ENCODE results near the gene SLC5A12.

Gene SLC5A12

GRCh38 chr11:26761361-26761809 is 39.5 kb upstream of the SLC5A12 start:
- TF ChIP-seq, protein P1, sequence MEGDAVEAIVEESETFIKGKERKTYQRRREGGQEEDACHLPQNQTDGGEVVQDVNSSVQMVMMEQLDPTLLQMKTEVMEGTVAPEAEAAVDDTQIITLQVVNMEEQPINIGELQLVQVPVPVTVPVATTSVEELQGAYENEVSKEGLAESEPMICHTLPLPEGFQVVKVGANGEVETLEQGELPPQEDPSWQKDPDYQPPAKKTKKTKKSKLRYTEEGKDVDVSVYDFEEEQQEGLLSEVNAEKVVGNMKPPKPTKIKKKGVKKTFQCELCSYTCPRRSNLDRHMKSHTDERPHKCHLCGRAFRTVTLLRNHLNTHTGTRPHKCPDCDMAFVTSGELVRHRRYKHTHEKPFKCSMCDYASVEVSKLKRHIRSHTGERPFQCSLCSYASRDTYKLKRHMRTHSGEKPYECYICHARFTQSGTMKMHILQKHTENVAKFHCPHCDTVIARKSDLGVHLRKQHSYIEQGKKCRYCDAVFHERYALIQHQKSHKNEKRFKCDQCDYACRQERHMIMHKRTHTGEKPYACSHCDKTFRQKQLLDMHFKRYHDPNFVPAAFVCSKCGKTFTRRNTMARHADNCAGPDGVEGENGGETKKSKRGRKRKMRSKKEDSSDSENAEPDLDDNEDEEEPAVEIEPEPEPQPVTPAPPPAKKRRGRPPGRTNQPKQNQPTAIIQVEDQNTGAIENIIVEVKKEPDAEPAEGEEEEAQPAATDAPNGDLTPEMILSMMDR (IDR thresholded peaks at IDR 0.05), result no peak
- TF ChIP-seq ZFX (IDR thresholded peaks at IDR 0.05; ENCODE audit: borderline replicate concordance), result no peak
- H3K27ac ChIP-seq, result no peak overlapping the region

DNA sequence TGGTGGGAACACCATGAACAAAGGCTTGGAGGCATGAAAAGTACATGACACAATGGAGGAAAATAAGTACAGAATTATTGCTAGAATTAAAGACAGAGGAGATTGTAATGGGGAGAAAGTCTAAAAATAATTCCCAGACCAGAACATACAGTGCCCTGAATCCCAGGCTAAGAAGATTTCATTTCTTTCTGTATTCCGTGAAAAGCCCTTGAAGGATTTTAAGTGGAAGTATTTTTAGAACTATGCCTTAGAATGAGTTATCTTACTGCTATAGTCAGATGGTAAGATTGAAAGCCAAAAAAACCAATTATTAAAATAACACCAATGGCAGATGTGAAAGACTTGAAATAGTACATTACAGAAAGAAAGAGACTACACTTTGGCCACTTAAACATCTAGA is 36.1 kb upstream of the SLC5A12 start:
- TF ChIP-seq ZFX (IDR thresholded peaks at IDR 0.05; ENCODE audit: borderline replicate concordance), result no peak
- TF ChIP-seq, protein P1 (IDR thresholded peaks at IDR 0.05), result no peak

DNA sequence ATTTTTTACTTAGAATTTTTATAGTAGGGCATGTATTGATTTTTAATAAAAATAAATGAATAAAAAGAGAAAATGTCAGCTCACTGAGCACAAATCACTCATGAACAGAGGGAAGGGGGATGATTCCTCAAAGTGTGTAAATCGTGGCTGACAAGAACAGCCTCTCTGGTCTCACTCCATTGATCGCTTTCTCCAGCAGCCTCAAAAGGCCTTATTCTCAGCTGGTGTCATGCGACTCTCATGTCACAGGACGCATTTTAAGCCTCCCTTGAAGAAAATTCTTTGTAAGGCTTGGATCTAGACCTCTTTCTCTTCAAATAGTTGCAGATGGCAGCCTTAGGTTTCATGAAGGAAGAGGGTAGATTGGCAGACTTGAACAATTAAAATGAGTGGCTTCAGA is 33.9 kb upstream of the SLC5A12 start:
- H3K27ac ChIP-seq, result no peak overlapping the region
- no peak for TF ChIP-seq ZFX (IDR thresholded peaks at IDR 0.05; ENCODE audit: borderline replicate concordance)
- TF ChIP-seq, protein P1 (IDR thresholded peaks at IDR 0.05), result no peak

More for the DNA sequence above, 36.1 kb upstream of the SLC5A12 start:
- no peak overlapping the region for H3K27ac ChIP-seq

DNA sequence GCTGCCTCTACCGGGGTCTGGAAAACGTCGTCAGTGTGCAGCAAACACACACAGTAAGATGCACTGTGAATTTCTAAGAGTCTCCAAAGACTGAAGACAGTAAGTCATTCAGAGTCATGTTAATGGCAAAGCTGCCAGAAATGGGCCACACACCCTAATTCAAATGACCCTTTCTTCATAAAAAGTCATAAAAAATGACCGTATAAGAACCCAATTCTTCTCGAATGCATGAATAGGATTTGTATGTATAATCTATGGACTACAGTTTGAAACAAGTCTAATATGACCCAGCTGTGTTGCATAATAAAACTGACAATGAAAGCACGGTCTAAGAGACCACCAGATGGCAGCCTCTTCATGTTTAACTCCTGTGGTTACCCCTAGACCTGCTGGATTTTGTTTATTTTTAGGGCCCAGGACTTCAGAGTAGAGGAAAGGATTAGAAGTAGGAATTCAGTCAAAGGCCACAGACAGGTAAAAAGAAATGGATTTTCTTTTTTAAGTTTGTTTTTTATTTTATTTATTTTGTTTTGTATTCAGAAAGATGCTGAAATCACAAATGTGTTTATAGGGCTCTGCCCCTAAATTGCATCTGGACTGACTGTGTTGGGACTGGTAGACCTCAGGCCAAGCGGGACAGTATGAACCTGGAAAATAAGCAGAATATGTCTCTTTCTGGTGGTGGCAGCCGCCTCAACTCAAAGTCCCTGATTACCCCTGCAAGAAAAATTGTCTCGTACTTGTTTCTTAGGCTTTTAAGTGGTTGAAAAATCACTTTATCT is 32.1 kb upstream of the SLC5A12 start:
- no peak overlapping the region for H3K27ac ChIP-seq
- TF ChIP-seq, protein P1 (IDR thresholded peaks at IDR 0.05), result peak; percentile 79
- TF ChIP-seq ZFX (IDR thresholded peaks at IDR 0.05; ENCODE audit: borderline replicate concordance), result no peak

- no peak overlapping the region for H3K27ac ChIP-seq
- TF ChIP-seq ZFX (IDR thresholded peaks at IDR 0.05; ENCODE audit: borderline replicate concordance), result no peak
- TF ChIP-seq, protein P1 (IDR thresholded peaks at IDR 0.05), result no peak
These were observed 28.1 kb upstream of the SLC5A12 start for GRCh38 chr11:26749927-26750326.

- H3K27ac ChIP-seq, result no peak overlapping the region
These were observed 21.8 kb upstream of the SLC5A12 start for GRCh38 chr11:26743622-26744021.

GRCh38 chr11:26742966-26743365 is 21.1 kb upstream of the SLC5A12 start:
- H3K27ac ChIP-seq, result no peak overlapping the region
- TF ChIP-seq, protein P1 (IDR thresholded peaks at IDR 0.05), result no peak
- TF ChIP-seq ZFX (IDR thresholded peaks at IDR 0.05; ENCODE audit: borderline replicate concordance), result no peak

More at GRCh38 chr11:26743622-26744021, 21.8 kb upstream of the SLC5A12 start:
- TF ChIP-seq ZFX (IDR thresholded peaks at IDR 0.05; ENCODE audit: borderline replicate concordance), result no peak
- TF ChIP-seq, protein P1 (IDR thresholded peaks at IDR 0.05), result no peak

Measured in 22Rv1 (cell line).